ENCODE results near the gene RUNX1. TPM values are rescaled to one million over a fixed set of nuclear protein-coding genes. Genes with fewer than 3 reads are reported as not detected.

The RUNX1 gene
- total RNA-seq, 2 donors from 2014 or later = 23.0 to 25.8 TPM

DNA sequence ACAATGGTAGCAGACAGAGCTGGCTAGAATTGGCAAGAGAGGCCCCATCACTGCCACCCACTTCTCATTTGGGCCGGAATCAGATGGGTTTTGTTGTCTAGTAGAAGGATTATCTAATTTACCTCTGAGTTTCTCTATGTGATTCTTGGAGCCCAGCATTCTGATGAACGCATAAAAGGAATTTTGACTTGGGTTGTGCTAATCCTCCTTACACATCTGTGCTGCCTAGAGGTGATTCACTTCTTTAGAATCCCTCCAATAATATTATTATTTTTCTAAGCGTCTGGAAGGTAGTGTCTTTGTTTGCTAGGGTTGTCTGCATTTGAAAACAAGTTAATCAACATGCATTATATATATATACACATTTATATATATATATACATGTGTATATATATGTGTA lies 118.1 kb downstream of the RUNX1 start:
- WGBS = 60% methylated on average over 3 of the region's 3 CpGs
- H3K4me1 ChIP-seq (replicated peaks) = no peaks in the 10 kb centered on the region
- DNase-seq (ENCODE audit: low spot score) = no peak
- no peaks in the 10 kb centered on the region for H3K36me3 ChIP-seq
- H3K4me3 ChIP-seq = no peak overlapping the region
- intact Hi-C loops (cut with DNase I) = no loop called here
- H3K27ac ChIP-seq = no peak overlapping the region
- TF ChIP-seq, protein P1, sequence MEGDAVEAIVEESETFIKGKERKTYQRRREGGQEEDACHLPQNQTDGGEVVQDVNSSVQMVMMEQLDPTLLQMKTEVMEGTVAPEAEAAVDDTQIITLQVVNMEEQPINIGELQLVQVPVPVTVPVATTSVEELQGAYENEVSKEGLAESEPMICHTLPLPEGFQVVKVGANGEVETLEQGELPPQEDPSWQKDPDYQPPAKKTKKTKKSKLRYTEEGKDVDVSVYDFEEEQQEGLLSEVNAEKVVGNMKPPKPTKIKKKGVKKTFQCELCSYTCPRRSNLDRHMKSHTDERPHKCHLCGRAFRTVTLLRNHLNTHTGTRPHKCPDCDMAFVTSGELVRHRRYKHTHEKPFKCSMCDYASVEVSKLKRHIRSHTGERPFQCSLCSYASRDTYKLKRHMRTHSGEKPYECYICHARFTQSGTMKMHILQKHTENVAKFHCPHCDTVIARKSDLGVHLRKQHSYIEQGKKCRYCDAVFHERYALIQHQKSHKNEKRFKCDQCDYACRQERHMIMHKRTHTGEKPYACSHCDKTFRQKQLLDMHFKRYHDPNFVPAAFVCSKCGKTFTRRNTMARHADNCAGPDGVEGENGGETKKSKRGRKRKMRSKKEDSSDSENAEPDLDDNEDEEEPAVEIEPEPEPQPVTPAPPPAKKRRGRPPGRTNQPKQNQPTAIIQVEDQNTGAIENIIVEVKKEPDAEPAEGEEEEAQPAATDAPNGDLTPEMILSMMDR (IDR thresholded peaks at IDR 0.05) = no peak
- TF ChIP-seq POLR2AphosphoS5 (IDR thresholded peaks at IDR 0.05) (no peak), POLR2A (IDR thresholded peaks at IDR 0.05) (no peak)
- no peaks in the 10 kb centered on the region for H3K27me3 ChIP-seq (replicated peaks; ENCODE audit: insufficient read depth)
- H3K9me3 ChIP-seq = no peaks in the 10 kb centered on the region

DNA sequence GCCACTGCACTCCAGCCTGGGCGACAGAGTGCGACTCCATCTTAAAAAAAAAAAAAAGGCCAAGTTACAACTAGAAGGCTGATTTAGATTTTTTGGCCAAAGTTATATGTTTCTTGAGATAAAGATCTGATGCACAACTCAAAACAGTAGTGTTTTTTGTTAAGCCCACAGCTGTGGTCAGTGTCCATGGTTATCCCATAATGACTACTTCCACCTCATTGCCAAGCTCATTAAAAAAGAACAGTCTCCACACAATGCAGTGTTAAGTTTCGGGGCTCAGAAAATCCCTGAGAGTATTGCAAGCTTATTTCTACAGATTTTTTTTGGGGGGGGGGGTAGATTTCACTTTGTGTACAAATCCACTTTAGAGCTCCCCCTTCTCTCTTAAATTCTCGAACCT lies 120.5 kb downstream of the RUNX1 start:
- Histone ChIP-seq H3K9me3 (no peaks in the 10 kb centered on the region), H3K36me3 (no peaks in the 10 kb centered on the region), H3K4me3 (no peak overlapping the region), H3K27ac (no peak overlapping the region), H3K27me3 (replicated peaks; ENCODE audit: insufficient read depth) (no peaks in the 10 kb centered on the region), H3K4me1 (replicated peaks) (no peaks in the 10 kb centered on the region)
- intact Hi-C loops (cut with DNase I) = no loop called here
- DNase-seq (ENCODE audit: low spot score) = no peak
- TF ChIP-seq POLR2AphosphoS5 (IDR thresholded peaks at IDR 0.05) (no peak), POLR2A (IDR thresholded peaks at IDR 0.05) (no peak)
- TF ChIP-seq, protein P1 (IDR thresholded peaks at IDR 0.05) = no peak
- WGBS = 52% methylated on average over 4 of the region's 4 CpGs

DNA sequence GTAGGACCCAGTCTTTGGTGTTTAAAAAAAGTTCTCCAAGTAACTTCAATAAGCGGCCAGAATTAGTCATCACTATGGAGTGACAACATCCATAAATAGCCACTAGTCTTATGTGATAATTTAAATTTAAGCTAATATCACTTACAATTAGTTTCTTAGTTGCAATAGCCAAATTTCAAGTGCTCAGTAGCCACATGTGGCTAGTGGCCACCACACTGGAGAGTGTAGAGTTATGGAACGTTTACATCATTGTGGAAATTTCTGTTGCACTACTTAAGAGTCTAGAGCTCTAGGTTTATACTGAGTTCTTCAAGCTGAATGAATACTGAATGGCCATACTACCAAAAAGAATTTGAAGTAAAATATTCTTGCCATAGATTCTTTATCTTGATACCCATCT lies 121.1 kb downstream of the RUNX1 start:
- H3K4me1 ChIP-seq (replicated peaks) = no peaks in the 10 kb centered on the region
- WGBS = 87% methylated on average over 2 of the region's 2 CpGs
- no peak for TF ChIP-seq POLR2AphosphoS5 (IDR thresholded peaks at IDR 0.05)
- no peak for TF ChIP-seq POLR2A (IDR thresholded peaks at IDR 0.05)
- TF ChIP-seq, protein P1 (IDR thresholded peaks at IDR 0.05) = no peak
- intact Hi-C loops (cut with DNase I) = no loop called here
- no peak for DNase-seq (ENCODE audit: low spot score)
- H3K27me3 ChIP-seq (replicated peaks; ENCODE audit: insufficient read depth) = no peaks in the 10 kb centered on the region
- no peak overlapping the region for H3K4me3 ChIP-seq
- no peaks in the 10 kb centered on the region for H3K9me3 ChIP-seq
- H3K36me3 ChIP-seq = no peaks in the 10 kb centered on the region
- no peak overlapping the region for H3K27ac ChIP-seq

DNA sequence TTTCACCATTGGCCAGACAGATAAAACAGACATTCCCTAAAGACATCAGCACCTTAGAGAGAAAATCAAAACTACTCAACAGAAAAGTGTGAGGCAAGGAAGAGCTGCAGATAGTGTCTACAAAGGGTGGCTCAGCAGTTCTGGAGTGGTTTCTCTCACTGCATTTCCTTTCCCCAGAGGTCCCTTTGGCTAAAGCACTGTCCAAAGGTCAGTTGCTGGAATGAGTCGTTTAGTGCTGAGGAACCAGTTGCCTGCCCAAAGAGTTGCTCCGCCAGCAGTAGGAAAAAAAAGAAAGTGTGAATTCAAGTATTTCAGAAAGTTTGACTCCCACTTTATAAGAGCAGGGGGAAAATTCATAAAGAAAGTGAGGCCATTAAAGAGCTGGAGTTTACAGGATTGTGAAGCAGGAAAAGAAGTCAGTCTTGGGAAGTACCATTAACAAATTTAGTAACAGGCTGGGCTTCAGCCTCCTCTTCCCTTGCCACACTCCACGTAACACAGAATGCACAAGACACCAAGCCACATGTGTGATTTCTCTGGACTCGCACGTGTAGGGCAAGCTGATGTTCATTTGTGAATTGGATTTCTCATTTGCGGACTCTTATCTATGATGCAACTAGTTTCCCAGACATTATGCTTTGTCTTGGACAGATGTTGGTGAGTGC lies 122.2 kb downstream of the RUNX1 start:
- Histone ChIP-seq H3K36me3 (no peaks in the 10 kb centered on the region), H3K4me3 (no peak overlapping the region), H3K27me3 (replicated peaks; ENCODE audit: insufficient read depth) (no peaks in the 10 kb centered on the region), H3K27ac (no peak overlapping the region), H3K4me1 (replicated peaks) (no peaks in the 10 kb centered on the region), H3K9me3 (no peaks in the 10 kb centered on the region)
- 73% methylated on average over 6 of the region's 6 CpGs for WGBS
- TF ChIP-seq POLR2AphosphoS5 (IDR thresholded peaks at IDR 0.05) (no peak), POLR2A (IDR thresholded peaks at IDR 0.05) (no peak)
- TF ChIP-seq, protein P1 (IDR thresholded peaks at IDR 0.05) = no peak
- DNase-seq (ENCODE audit: low spot score) = no peak
- intact Hi-C loops (cut with DNase I) = no loop called here

DNA sequence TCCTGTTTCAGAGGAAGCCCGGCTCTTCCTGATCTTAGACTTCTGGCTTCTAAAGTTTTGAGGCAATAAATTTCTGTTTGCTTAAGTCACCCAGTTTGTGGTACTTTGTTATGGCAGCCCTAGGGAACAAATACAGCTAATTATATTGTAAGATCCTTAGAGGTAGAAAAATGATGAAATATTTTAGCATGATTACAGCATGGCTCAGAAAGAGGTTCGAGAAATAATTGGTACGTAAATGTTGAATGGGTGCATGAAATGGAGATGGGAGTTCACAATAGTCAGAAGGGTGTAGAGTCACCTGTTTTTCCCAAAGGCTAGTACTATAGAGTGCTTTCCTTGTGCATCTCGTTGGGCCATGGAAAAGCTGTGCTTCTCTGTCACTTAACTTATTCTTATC lies 123.5 kb downstream of the RUNX1 start:
- H3K4me1 ChIP-seq (replicated peaks) = no peaks in the 10 kb centered on the region
- no peak for DNase-seq (ENCODE audit: low spot score)
- H3K36me3 ChIP-seq = no peaks in the 10 kb centered on the region
- H3K27ac ChIP-seq = no peak overlapping the region
- H3K4me3 ChIP-seq = no peak overlapping the region
- no peak for TF ChIP-seq POLR2A (IDR thresholded peaks at IDR 0.05)
- TF ChIP-seq, protein P1 (IDR thresholded peaks at IDR 0.05) = no peak
- no peak for TF ChIP-seq POLR2AphosphoS5 (IDR thresholded peaks at IDR 0.05)
- intact Hi-C loops (cut with DNase I) = no loop called here
- no peaks in the 10 kb centered on the region for H3K9me3 ChIP-seq
- no peaks in the 10 kb centered on the region for H3K27me3 ChIP-seq (replicated peaks; ENCODE audit: insufficient read depth)
- 81% methylated on average over 4 of the region's 4 CpGs for WGBS
